ENCODE data around the gene COL25A1. TPM values are rescaled to one million over a fixed set of nuclear protein-coding genes. Genes with fewer than 3 reads are reported as not detected.

Gene COL25A1
- polyA plus RNA-seq, 2 of the 4 experiments (the other 2 are of a cell fraction) = not detected

- ChIA-PET POLR2A (no interaction called here), CTCF (no interaction called here)
- Histone ChIP-seq H3K27ac (no peak overlapping the region), H3K4me2 (no peak overlapping the region), H3K9me3 (no peaks in the 10 kb centered on the region), H3K4me1 (no peaks in the 10 kb centered on the region), H3K4me3 (no peak overlapping the region)
- TF ChIP-seq CTCF (IDR thresholded peaks at IDR 0.05) (no peak), RARB (CRISPR knock-in tag; IDR thresholded peaks at IDR 0.05) (no peak), ELK1 (IDR thresholded peaks at IDR 0.05; ENCODE audit: low read depth, low read length) (no peak), JUNB (IDR thresholded peaks at IDR 0.05) (no peak), HOXA7 (CRISPR knock-in tag; IDR thresholded peaks at IDR 0.05) (no peak), ZNF302 (CRISPR knock-in tag; IDR thresholded peaks at IDR 0.05) (no peak)
- FAIRE-seq = no peak
- no peak for DNase-seq (ENCODE audit: low read depth in 1 of 2, low spot score in 1 of 2)
- ATAC-seq = no peak
Observed at GRCh38 chr4:108959491-108959890, 343.0 kb downstream of the COL25A1 start.

GRCh38 chr4:108954880-108955279 lies 347.6 kb downstream of the COL25A1 start:
- ATAC-seq (no peak), DNase-seq (ENCODE audit: low read depth in 1 of 2, low spot score in 1 of 2) (no peak), FAIRE-seq (no peak)
- Histone ChIP-seq H3K4me1 (no peaks in the 10 kb centered on the region), H3K4me3 (no peak overlapping the region), H3K4me2 (no peak overlapping the region), H3K9me3 (no peaks in the 10 kb centered on the region), H3K27ac (no peak overlapping the region)
- ChIA-PET POLR2A (no interaction called here), CTCF (no interaction called here)
- WGBS (ENCODE audit: missing lambda C conversion rate) = 0% methylated on average over 3 of the region's 3 CpGs
- TF ChIP-seq HOXA7 (CRISPR knock-in tag; IDR thresholded peaks at IDR 0.05) (no peak), MAZ (IDR thresholded peaks at IDR 0.05; ENCODE audit: borderline replicate concordance, low read depth, low read length) (no peak), CBX2 (IDR thresholded peaks at IDR 0.05; ENCODE audit: borderline replicate concordance, low read depth) (no peak), KDM5A (IDR thresholded peaks at IDR 0.05) (no peak), RARB (CRISPR knock-in tag; IDR thresholded peaks at IDR 0.05) (no peak), EHMT2 (IDR thresholded peaks at IDR 0.05; ENCODE audit: low read depth) (no peak), NR3C1 (IDR thresholded peaks at IDR 0.05) (no peak), ATOH8 (CRISPR knock-in tag; IDR thresholded peaks at IDR 0.05; ENCODE audit: low read depth) (no peak)

GRCh38 chr4:108953941-108954340 lies 348.5 kb downstream of the COL25A1 start:
- 2% methylated on average over 4 of the region's 4 CpGs for WGBS (ENCODE audit: missing lambda C conversion rate)
- FAIRE-seq = no peak
- no peak for DNase-seq (ENCODE audit: low read depth in 1 of 2, low spot score in 1 of 2)
- POLR2A ChIA-PET = no interaction called here
- ATAC-seq = no peak
- CTCF ChIA-PET = no interaction called here
- Histone ChIP-seq H3K4me3 (no peak overlapping the region), H3K4me2 (no peak overlapping the region), H3K4me1 (no peaks in the 10 kb centered on the region), H3K9me3 (no peaks in the 10 kb centered on the region), H3K27ac (no peak overlapping the region)
- TF ChIP-seq POLR2A (IDR thresholded peaks at IDR 0.05; ENCODE audit: low read length) = no peak
- TF ChIP-seq ZC3H11A (IDR thresholded peaks at IDR 0.05) = no peak
- no peak for TF ChIP-seq CEBPB (IDR thresholded peaks at IDR 0.05)
- no peak for TF ChIP-seq ZFP36 (IDR thresholded peaks at IDR 0.05; ENCODE audit: borderline replicate concordance, partially characterized antibody)
- TF ChIP-seq MYC (IDR thresholded peaks at IDR 0.05; ENCODE audit: borderline replicate concordance, low read length) = no peak
- no peak for TF ChIP-seq RARB (CRISPR knock-in tag; IDR thresholded peaks at IDR 0.05)
- TF ChIP-seq RCOR1 (IDR thresholded peaks at IDR 0.05; ENCODE audit: low read depth, low read length) = no peak
- TF ChIP-seq EHF (CRISPR knock-in tag; IDR thresholded peaks at IDR 0.05) = no peak
- TF ChIP-seq PBX3 (IDR thresholded peaks at IDR 0.05) = no peak
- no peak for TF ChIP-seq TFCP2L1 (CRISPR knock-in tag; IDR thresholded peaks at IDR 0.05)
- TF ChIP-seq CHD4 (IDR thresholded peaks at IDR 0.05; ENCODE audit: borderline replicate concordance) = no peak
- TF ChIP-seq NPAS2 (CRISPR knock-in tag; IDR thresholded peaks at IDR 0.05; ENCODE audit: borderline replicate concordance) = no peak
- TF ChIP-seq MAFK (IDR thresholded peaks at IDR 0.05; ENCODE audit: partially characterized antibody) = no peak
- TF ChIP-seq E2F6 (IDR thresholded peaks at IDR 0.05; ENCODE audit: borderline replicate concordance, low read depth) = no peak
- TF ChIP-seq BCL3 (IDR thresholded peaks at IDR 0.05) = no peak
- TF ChIP-seq ATOH8 (CRISPR knock-in tag; IDR thresholded peaks at IDR 0.05; ENCODE audit: low read depth) = no peak
- no peak for TF ChIP-seq NFE2L2 (conservative IDR thresholded peaks at IDR 0.05; ENCODE audit: low read length)
- no peak for TF ChIP-seq FOSL2 (IDR thresholded peaks at IDR 0.05)
- TF ChIP-seq FOSL2 (CRISPR knock-in tag; IDR thresholded peaks at IDR 0.05) = no peak
